Measurements from ENCODE around the gene RPL10. TPM values are rescaled to one million over a fixed set of nuclear protein-coding genes. Genes with fewer than 3 reads are reported as not detected.

RPL10 gene
- total RNA-seq, 1 donor from 2014 or later, result 1,850 TPM

- Histone ChIP-seq H3K4me3 (peak overlapping the region; percentile 83), H3K27ac (replicated peaks) (peak overlapping the region; percentile 90), H3K4me1 (peaks cover 31% of the 10 kb centered on the region), H3K36me3 (peaks cover 6% of the 10 kb centered on the region), H3K9me3 (replicated peaks) (no peaks in the 10 kb centered on the region), H3K27me3 (ENCODE audit: low read depth) (no peaks in the 10 kb centered on the region)
- intact Hi-C loops (cut with micrococcal nuclease), result no loop called here
- TF ChIP-seq CTCF (IDR thresholded peaks at IDR 0.05; ENCODE audit: borderline replicate concordance), result no peak
- DNase-seq, result no peak
Measured at GRCh38 chrX:154426916-154427770, 29.0 kb downstream of the RPL10 start.

GRCh38 chrX:154428176-154429171, 30.3 kb downstream of the RPL10 start, which contains the start of gene ATP6AP1:
Gene ATP6AP1 (plus strand): TSS chrX:154428677. CDS start chrX:154428693, 16 bp downstream.
- peaks cover 31% of the 10 kb centered on the region for H3K4me1 ChIP-seq
- intact Hi-C loops (cut with micrococcal nuclease), result no loop called here
- peak within 1 kb of the TSS; percentile 83 for H3K4me3 ChIP-seq
- no peaks in the 10 kb centered on the region for H3K27me3 ChIP-seq (ENCODE audit: low read depth)
- H3K36me3 ChIP-seq, result peaks cover 17% of the 10 kb centered on the region
- no peaks in the 10 kb centered on the region for H3K9me3 ChIP-seq (replicated peaks)
- peak; percentile 94 for DNase-seq
- H3K27ac ChIP-seq (replicated peaks), result peak within 1 kb of the TSS; percentile 90
- no peak for TF ChIP-seq CTCF (IDR thresholded peaks at IDR 0.05; ENCODE audit: borderline replicate concordance)

GRCh38 chrX:154429711-154430110, 31.5 kb downstream of the RPL10 start:
- no peak for DNase-seq
- peaks cover 31% of the 10 kb centered on the region for H3K4me1 ChIP-seq
- H3K27me3 ChIP-seq (ENCODE audit: low read depth), result no peaks in the 10 kb centered on the region
- intact Hi-C loops (cut with micrococcal nuclease), result no loop called here
- H3K4me3 ChIP-seq, result peak overlapping the region; percentile 83
- H3K36me3 ChIP-seq, result peaks cover 18% of the 10 kb centered on the region
- no peak overlapping the region for H3K27ac ChIP-seq (replicated peaks)
- no peaks in the 10 kb centered on the region for H3K9me3 ChIP-seq (replicated peaks)
- no peak for TF ChIP-seq CTCF (IDR thresholded peaks at IDR 0.05; ENCODE audit: borderline replicate concordance)

GRCh38 chrX:154430479-154430878, 32.3 kb downstream of the RPL10 start:
- no peak for DNase-seq
- H3K4me3 ChIP-seq, result no peak overlapping the region
- TF ChIP-seq CTCF (IDR thresholded peaks at IDR 0.05; ENCODE audit: borderline replicate concordance), result no peak
- no peaks in the 10 kb centered on the region for H3K9me3 ChIP-seq (replicated peaks)
- peaks cover 20% of the 10 kb centered on the region for H3K36me3 ChIP-seq
- H3K4me1 ChIP-seq, result peaks cover 31% of the 10 kb centered on the region
- peak overlapping the region; percentile 40 for H3K27ac ChIP-seq (replicated peaks)
- intact Hi-C loops (cut with micrococcal nuclease), result no loop called here
- H3K27me3 ChIP-seq (ENCODE audit: low read depth), result no peaks in the 10 kb centered on the region

GRCh38 chrX:154430916-154431315, 32.7 kb downstream of the RPL10 start:
- H3K36me3 ChIP-seq, result peaks cover 25% of the 10 kb centered on the region
- TF ChIP-seq CTCF (IDR thresholded peaks at IDR 0.05; ENCODE audit: borderline replicate concordance), result no peak
- no peak for DNase-seq
- intact Hi-C loops (cut with micrococcal nuclease), result no loop called here
- no peak overlapping the region for H3K4me3 ChIP-seq
- peaks cover 31% of the 10 kb centered on the region for H3K4me1 ChIP-seq
- H3K27ac ChIP-seq (replicated peaks), result peak overlapping the region; percentile 40
- H3K27me3 ChIP-seq (ENCODE audit: low read depth), result no peaks in the 10 kb centered on the region
- no peaks in the 10 kb centered on the region for H3K9me3 ChIP-seq (replicated peaks)
